MM.1S (cell line): Measurements from ENCODE around the gene FAM9C.

Source experiments
- DNase-seq: peaks from one replicate; pipeline ENCODE4 v3.0.0-alpha.2; 2015
- H2AFZ ChIP-seq: fragments of 300-600 bp; sonication (generic); 2 replicates; pipeline ENCODE4 v1.6.0; 2016; ENCODE audit warnings: antibody characterized with exemption, low read length
- H3F3A ChIP-seq: fragments of 300-600 bp; sonication (generic); 2 replicates; pipeline ENCODE4 v1.6.1; 2016; ENCODE audit warnings: mild to moderate bottlenecking, antibody characterized with exemption, low read length, moderate library complexity, mixed read lengths; ENCODE audit not compliant: insufficient read depth
- H3K27ac ChIP-seq: fragments of 300-600 bp; sonication (generic); 2 replicates; pipeline ENCODE4 v1.5.1; 2016; ENCODE audit warnings: mild to moderate bottlenecking, low read length
- H3K27me3 ChIP-seq: fragments of 300-600 bp; sonication (generic); replicated peaks from 2 replicates; pipeline ENCODE4 v1.6.0; 2016; ENCODE audit warnings: low read length; ENCODE audit not compliant: insufficient read depth
- H3K36me3 ChIP-seq: fragments of 300-600 bp; sonication (generic); replicated peaks from 2 replicates; pipeline ENCODE4 v1.6.1; 2016; ENCODE audit warnings: mild to moderate bottlenecking, low read length, mixed read lengths; ENCODE audit not compliant: insufficient read depth
- H3K4me1 ChIP-seq: fragments of 300-600 bp; sonication (generic); 2 replicates; pipeline ENCODE4 v1.6.1; 2016; ENCODE audit warnings: low read length, mixed read lengths
- H3K4me2 ChIP-seq: fragments of 300-600 bp; sonication (generic); 2 replicates; pipeline ENCODE4 v1.6.0; 2016; ENCODE audit warnings: low read depth, low read length
- H3K4me3 ChIP-seq: fragments of 300-600 bp; sonication (generic); 2 replicates; pipeline ENCODE4 v1.5.1; 2016; ENCODE audit warnings: low read length, mixed read lengths
- H3K79me2 ChIP-seq: fragments of 300-600 bp; sonication (generic); 2 replicates; pipeline ENCODE4 v1.6.1; 2016; ENCODE audit warnings: mixed run types, low read length, mixed read lengths
- H3K9ac ChIP-seq: fragments of 300-600 bp; sonication (generic); 2 replicates; pipeline ENCODE4 v1.6.1; 2016; ENCODE audit warnings: low read length, mixed read lengths
- H3K9me2 ChIP-seq: fragments of 300-600 bp; sonication (generic); replicated peaks from 2 replicates; pipeline ENCODE4 v1.6.1; 2016; ENCODE audit warnings: mild to moderate bottlenecking, low read length, mixed read lengths; ENCODE audit not compliant: insufficient read depth
- H3K9me3 ChIP-seq: fragments of 300-600 bp; sonication (generic); replicated peaks from 2 replicates; pipeline ENCODE4 v1.6.1; 2016; ENCODE audit warnings: mild to moderate bottlenecking, low read length, mixed read lengths; ENCODE audit not compliant: insufficient read depth
- H4K20me1 ChIP-seq: fragments of 300-600 bp; sonication (generic); 2 replicates; pipeline ENCODE4 v1.6.1; 2016; ENCODE audit warnings: mild to moderate bottlenecking, low read length, moderate library complexity, mixed read lengths; ENCODE audit not compliant: insufficient read depth
- EZH2 ChIP-seq: fragments of 300-600 bp; sonication (generic); optimal IDR thresholded peaks from 2 replicates; pipeline ENCODE3; 2017; ENCODE audit warnings: low read depth, mild to moderate bottlenecking, antibody characterized with exemption, low read length, mixed read lengths
- EZH2phosphoT487 ChIP-seq: fragments of 300-600 bp; sonication (generic); IDR thresholded peaks from 2 replicates; pipeline ENCODE4 v1.6.1; 2018; ENCODE audit warnings: antibody characterized with exemption, low read length
- TF ChIP-seq, protein P1 (sequence below): fragments of 300-600 bp; sonication (generic); IDR thresholded peaks from 2 replicates; pipeline ENCODE4 v1.5.1; 2016; ENCODE audit warnings: antibody characterized with exemption, low read length, mixed read lengths

The FAM9C gene

DNA sequence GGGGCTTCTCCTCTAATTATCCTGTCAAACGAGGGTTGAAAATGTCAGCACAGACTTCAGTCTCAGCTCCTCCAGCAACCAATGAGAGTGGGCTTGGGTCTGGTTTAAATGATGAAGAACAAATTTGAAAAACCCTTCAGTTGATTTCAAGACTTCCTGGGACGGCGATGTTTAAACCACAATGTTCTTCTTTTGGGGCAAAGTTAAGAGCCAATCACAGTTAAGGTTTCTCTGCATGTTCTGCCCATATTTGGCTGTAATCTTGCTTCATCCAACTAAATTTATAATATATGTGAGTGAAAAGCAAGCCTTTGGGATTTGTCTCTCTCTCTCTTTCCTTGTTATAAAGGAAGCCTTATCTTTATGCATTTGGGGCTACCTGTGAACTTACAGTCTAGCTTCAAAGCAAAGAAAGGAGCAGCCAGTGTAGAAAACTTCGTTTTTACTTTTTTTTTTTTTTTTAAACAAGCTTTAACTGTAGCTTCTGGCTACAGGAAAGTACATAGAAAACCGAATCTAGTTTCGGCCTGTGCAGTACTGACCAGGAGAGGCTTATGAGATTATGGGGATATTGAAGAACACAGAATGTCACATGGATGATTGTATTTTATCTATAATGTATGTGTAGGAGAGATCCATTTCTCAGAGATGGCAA lies 46.8 kb upstream of the FAM9C start:
- H3K9me2 ChIP-seq = no peaks in the 10 kb centered on the region
- no peaks in the 10 kb centered on the region for H4K20me1 ChIP-seq
- H3K9me3 ChIP-seq = no peaks in the 10 kb centered on the region
- TF ChIP-seq EZH2phosphoT487 (no peak), EZH2 (no peak)
- TF ChIP-seq, protein P1, sequence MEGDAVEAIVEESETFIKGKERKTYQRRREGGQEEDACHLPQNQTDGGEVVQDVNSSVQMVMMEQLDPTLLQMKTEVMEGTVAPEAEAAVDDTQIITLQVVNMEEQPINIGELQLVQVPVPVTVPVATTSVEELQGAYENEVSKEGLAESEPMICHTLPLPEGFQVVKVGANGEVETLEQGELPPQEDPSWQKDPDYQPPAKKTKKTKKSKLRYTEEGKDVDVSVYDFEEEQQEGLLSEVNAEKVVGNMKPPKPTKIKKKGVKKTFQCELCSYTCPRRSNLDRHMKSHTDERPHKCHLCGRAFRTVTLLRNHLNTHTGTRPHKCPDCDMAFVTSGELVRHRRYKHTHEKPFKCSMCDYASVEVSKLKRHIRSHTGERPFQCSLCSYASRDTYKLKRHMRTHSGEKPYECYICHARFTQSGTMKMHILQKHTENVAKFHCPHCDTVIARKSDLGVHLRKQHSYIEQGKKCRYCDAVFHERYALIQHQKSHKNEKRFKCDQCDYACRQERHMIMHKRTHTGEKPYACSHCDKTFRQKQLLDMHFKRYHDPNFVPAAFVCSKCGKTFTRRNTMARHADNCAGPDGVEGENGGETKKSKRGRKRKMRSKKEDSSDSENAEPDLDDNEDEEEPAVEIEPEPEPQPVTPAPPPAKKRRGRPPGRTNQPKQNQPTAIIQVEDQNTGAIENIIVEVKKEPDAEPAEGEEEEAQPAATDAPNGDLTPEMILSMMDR = no peak
- H3F3A ChIP-seq = peaks cover 14% of the 10 kb centered on the region; the same call in 1 of the 2 replicates
- no peak for DNase-seq
- H2AFZ ChIP-seq = no peak overlapping the region
- no peak overlapping the region for H3K27ac ChIP-seq
- H3K4me3 ChIP-seq = no peak overlapping the region
- no peaks in the 10 kb centered on the region for H3K27me3 ChIP-seq
- no peaks in the 10 kb centered on the region for H3K79me2 ChIP-seq
- H3K36me3 ChIP-seq = no peaks in the 10 kb centered on the region
- peaks cover 19% of the 10 kb centered on the region for H3K4me1 ChIP-seq
- no peak overlapping the region for H3K4me2 ChIP-seq
- H3K9ac ChIP-seq = no peak overlapping the region

DNA sequence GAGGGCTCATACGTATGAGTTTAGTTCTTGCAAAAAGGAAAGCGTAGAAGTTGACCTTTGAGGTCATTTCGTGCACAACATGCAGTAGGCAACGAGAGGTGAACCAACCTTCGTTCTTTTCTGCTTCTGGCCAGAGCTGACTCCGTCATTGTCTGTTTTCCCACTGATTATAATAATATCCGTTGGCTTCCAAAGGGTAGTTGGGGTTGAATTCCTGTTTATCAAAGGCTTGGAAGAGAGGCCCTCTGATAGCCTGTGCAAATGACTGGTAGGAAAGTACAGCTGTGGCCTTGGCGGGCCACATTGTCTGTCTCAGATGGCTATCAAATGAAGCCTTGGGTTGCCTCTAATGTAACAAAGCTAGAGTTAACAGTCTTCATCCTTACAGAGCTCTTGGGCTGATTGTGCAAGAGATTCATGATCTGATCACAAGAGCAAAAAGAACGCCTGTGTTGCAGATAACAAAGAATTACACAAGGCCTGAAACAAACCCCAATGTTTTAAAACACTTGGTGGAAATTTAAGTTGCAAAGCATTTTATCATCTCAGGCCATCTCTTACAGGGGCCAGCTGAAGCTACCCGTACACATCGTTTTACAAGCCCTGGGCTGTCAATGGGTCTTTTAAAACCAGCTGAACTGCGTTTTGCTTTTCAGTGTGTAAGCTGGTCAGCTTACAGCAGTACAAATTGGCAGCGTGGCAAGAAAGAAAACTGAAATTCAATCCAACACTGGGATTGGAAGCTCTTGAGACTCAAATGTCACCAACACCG lies 46.1 kb upstream of the FAM9C start:
- Histone ChIP-seq H3K36me3 (no peaks in the 10 kb centered on the region), H4K20me1 (no peaks in the 10 kb centered on the region), H3K9me3 (no peaks in the 10 kb centered on the region), H3K9ac (no peak overlapping the region), H3K9me2 (no peaks in the 10 kb centered on the region), H3K4me3 (no peak overlapping the region), H3K4me1 (peaks cover 19% of the 10 kb centered on the region), H3K79me2 (no peaks in the 10 kb centered on the region), H3K27me3 (no peaks in the 10 kb centered on the region), H3K4me2 (no peak overlapping the region), H2AFZ (no peak overlapping the region), H3F3A (peaks cover 14% of the 10 kb centered on the region; the same call in 1 of the 2 replicates), H3K27ac (no peak overlapping the region)
- no peak for DNase-seq
- TF ChIP-seq EZH2phosphoT487 (no peak), EZH2 (no peak)
- TF ChIP-seq, protein P1 = no peak

DNA sequence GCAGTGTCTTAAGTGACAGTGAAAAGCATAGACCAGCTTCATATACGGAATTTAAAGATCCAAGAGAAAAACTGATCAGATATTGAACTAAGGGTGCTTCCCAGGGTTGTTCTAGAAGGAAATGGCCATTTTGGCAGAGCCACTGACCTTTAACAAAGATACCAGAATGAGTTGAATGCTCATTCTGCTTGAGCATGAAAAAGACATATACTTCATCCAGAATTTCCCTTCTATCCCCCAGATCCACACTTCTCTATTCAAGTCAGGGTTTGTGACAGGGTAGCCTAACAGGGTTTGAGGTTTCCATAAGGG lies 45.6 kb upstream of the FAM9C start:
- peaks cover 19% of the 10 kb centered on the region for H3K4me1 ChIP-seq

More for the DNA sequence above, 45.6 kb upstream of the FAM9C start:
- H3K27ac ChIP-seq = no peak overlapping the region
- H3K27me3 ChIP-seq = no peaks in the 10 kb centered on the region
- TF ChIP-seq EZH2 (no peak), EZH2phosphoT487 (no peak)
- TF ChIP-seq, protein P1 = no peak
- H3K9me2 ChIP-seq = no peaks in the 10 kb centered on the region
- no peaks in the 10 kb centered on the region for H4K20me1 ChIP-seq
- no peak overlapping the region for H3K9ac ChIP-seq
- no peak overlapping the region for H2AFZ ChIP-seq
- H3F3A ChIP-seq = peaks cover 14% of the 10 kb centered on the region; the same call in 1 of the 2 replicates
- no peak for DNase-seq
- no peaks in the 10 kb centered on the region for H3K79me2 ChIP-seq
- no peaks in the 10 kb centered on the region for H3K9me3 ChIP-seq
- no peak overlapping the region for H3K4me2 ChIP-seq
- no peaks in the 10 kb centered on the region for H3K36me3 ChIP-seq
- no peak overlapping the region for H3K4me3 ChIP-seq
